ENCODE data around the gene RAPGEF4. TPM values are rescaled to one million over a fixed set of nuclear protein-coding genes. Genes with fewer than 3 reads are reported as not detected.

Gene RAPGEF4
- total and polyA plus RNA-seq, 9 of the 15 experiments (the other 6 are each of a cell fraction or from before 2014, with no cell fraction given), result 0.04 to 0.33 (median 0.13) TPM; not detected in 6

- Histone ChIP-seq H3K27ac (ENCODE audit: extremely low read depth, low read depth, low read length) (no peak overlapping the region), H3K4me2 (ENCODE audit: insufficient read depth, low read length) (no peak overlapping the region), H3K9ac (ENCODE audit: insufficient read depth in 1 of 2, low read depth in 2 of 2, low read length in 2 of 2) (no peak overlapping the region), H3K4me3 (no peak overlapping the region), H3K9me1 (ENCODE audit: control insufficient read depth, insufficient read depth, low read length) (no peaks in the 10 kb centered on the region), H2AFZ (ENCODE audit: low read depth, low read length) (no peak overlapping the region), H4K20me1 (replicated peaks; ENCODE audit: control insufficient read depth, insufficient read depth, low read length) (no peaks in the 10 kb centered on the region), H3K9me3 (replicated peaks; ENCODE audit: control insufficient read depth, insufficient read depth, low read depth, low read length) (no peaks in the 10 kb centered on the region), H3K36me3 (ENCODE audit: control insufficient read depth, insufficient read depth, low read length) (no peaks in the 10 kb centered on the region), H3K4me1 (replicated peaks in 1 of 2; ENCODE audit: control insufficient read depth in 2 of 2, insufficient read depth in 2 of 2, low read length in 2 of 2) (no peaks in the 10 kb centered on the region), H3K27me3 (ENCODE audit: control insufficient read depth in 2 of 2, insufficient read depth in 2 of 2, low read length in 2 of 2) (0 out of 5 replicates have a peak, but pooled peaks cover 0 to 6% of the 10 kb centered on the region in 2 experiments), H3K79me2 (ENCODE audit: control insufficient read depth, insufficient read depth, low read length) (no peaks in the 10 kb centered on the region)
- POLR2A ChIA-PET, result no interaction called here
- CTCF ChIA-PET (ENCODE audit: low intra/inter-chr PET ratio), result no interaction called here
- 0% methylated on average over 1 of the region's 1 CpG for WGBS (ENCODE audit: insufficient coverage, low coverage, missing lambda C conversion rate)
- no peak for ATAC-seq
- no peak for FAIRE-seq
- DNase-seq (ENCODE audit: extremely low read depth in 1 of 4, low spot score in 3 of 4), result no peak
- BruUV-seq (replicated peaks), result no TSS peak
- in situ Hi-C loops (cut with MboI), result no loop called here
- no peak for TF ChIP-seq ZBTB7A (IDR thresholded peaks at IDR 0.05; ENCODE audit: borderline replicate concordance, control insufficient read depth, low read depth, low read length)
- TF ChIP-seq RBM14 (IDR thresholded peaks at IDR 0.05; ENCODE audit: borderline replicate concordance, insufficient read depth, low read depth, low read length), result no peak
- TF ChIP-seq, protein P1, sequence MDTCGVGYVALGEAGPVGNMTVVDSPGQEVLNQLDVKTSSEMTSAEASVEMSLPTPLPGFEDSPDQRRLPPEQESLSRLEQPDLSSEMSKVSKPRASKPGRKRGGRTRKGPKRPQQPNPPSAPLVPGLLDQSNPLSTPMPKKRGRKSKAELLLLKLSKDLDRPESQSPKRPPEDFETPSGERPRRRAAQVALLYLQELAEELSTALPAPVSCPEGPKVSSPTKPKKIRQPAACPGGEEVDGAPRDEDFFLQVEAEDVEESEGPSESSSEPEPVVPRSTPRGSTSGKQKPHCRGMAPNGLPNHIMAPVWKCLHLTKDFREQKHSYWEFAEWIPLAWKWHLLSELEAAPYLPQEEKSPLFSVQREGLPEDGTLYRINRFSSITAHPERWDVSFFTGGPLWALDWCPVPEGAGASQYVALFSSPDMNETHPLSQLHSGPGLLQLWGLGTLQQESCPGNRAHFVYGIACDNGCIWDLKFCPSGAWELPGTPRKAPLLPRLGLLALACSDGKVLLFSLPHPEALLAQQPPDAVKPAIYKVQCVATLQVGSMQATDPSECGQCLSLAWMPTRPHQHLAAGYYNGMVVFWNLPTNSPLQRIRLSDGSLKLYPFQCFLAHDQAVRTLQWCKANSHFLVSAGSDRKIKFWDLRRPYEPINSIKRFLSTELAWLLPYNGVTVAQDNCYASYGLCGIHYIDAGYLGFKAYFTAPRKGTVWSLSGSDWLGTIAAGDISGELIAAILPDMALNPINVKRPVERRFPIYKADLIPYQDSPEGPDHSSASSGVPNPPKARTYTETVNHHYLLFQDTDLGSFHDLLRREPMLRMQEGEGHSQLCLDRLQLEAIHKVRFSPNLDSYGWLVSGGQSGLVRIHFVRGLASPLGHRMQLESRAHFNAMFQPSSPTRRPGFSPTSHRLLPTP (IDR thresholded peaks at IDR 0.05; ENCODE audit: borderline replicate concordance, extremely low read depth, insufficient read length), result no peak
- TF ChIP-seq ZNF133 (CRISPR knock-in tag; IDR thresholded peaks at IDR 0.05), result no peak
- TF ChIP-seq ZNF431 (CRISPR knock-in tag; IDR thresholded peaks at IDR 0.05), result no peak
- no peak for TF ChIP-seq SMAD3 (CRISPR knock-in tag; conservative IDR thresholded peaks at IDR 0.05)
- TF ChIP-seq SP1 (CRISPR knock-in tag; IDR thresholded peaks at IDR 0.05), result no peak
- no peak for TF ChIP-seq ZNF764 (CRISPR knock-in tag; IDR thresholded peaks at IDR 0.05; ENCODE audit: low read depth)
- TF ChIP-seq DLX4 (CRISPR knock-in tag; IDR thresholded peaks at IDR 0.05), result no peak
- TF ChIP-seq RHOXF2B (CRISPR knock-in tag; conservative IDR thresholded peaks at IDR 0.05), result no peak
- TF ChIP-seq, protein P2, sequence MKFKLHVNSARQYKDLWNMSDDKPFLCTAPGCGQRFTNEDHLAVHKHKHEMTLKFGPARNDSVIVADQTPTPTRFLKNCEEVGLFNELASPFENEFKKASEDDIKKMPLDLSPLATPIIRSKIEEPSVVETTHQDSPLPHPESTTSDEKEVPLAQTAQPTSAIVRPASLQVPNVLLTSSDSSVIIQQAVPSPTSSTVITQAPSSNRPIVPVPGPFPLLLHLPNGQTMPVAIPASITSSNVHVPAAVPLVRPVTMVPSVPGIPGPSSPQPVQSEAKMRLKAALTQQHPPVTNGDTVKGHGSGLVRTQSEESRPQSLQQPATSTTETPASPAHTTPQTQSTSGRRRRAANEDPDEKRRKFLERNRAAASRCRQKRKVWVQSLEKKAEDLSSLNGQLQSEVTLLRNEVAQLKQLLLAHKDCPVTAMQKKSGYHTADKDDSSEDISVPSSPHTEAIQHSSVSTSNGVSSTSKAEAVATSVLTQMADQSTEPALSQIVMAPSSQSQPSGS (CRISPR knock-in tag; IDR thresholded peaks at IDR 0.05), result no peak
- TF ChIP-seq ZNF274 (IDR thresholded peaks at IDR 0.05; ENCODE audit: borderline replicate concordance, low read depth, low read length), result no peak
- no peak for TF ChIP-seq FOXA1 (IDR thresholded peaks at IDR 0.05; ENCODE audit: borderline replicate concordance)
- intact Hi-C loops (cut with micrococcal nuclease), result no loop called here
Measured at GRCh38 chr2:172769879-172770278, 34.2 kb downstream of the RAPGEF4 start.

Measured in K562 (cell line).